HepG2 (cell line): Measurements from ENCODE around the gene GLYATL1B. TPM values are rescaled to one million over a fixed set of nuclear protein-coding genes. Genes with fewer than 3 reads are reported as not detected.
A peak's percentile ranks its signal among the peaks of the same experiment; 100 is the strongest.

Experiments used
- AKNA ChIP-seq: sonication (generic); formaldehyde crosslinking; IDR thresholded peaks from 2 replicates; pipeline ENCODE4 v1.4.0; 2020; ENCODE audit warnings: missing genetic modification reagents, borderline replicate concordance
- CCDC6 ChIP-seq: sonication (generic); formaldehyde crosslinking; IDR thresholded peaks from 2 replicates; pipeline ENCODE4 v1.8.1; 2022; ENCODE audit warnings: mild to moderate bottlenecking, missing genetic modification reagents, moderate library complexity
- GTF3A ChIP-seq: sonication (generic); formaldehyde crosslinking; conservative IDR thresholded peaks from 2 replicates; pipeline ENCODE4 v1.4.0; 2020; ENCODE audit warnings: mild to moderate bottlenecking, missing genetic modification reagents
- HMG20B ChIP-seq: conservative IDR thresholded peaks from 2 replicates; pipeline ENCODE4 v1.6.1; 2016; ENCODE audit warnings: missing genetic modification reagents, missing compliant biosample characterization
- HOXA5 ChIP-seq: sonication (generic); formaldehyde crosslinking; IDR thresholded peaks from 2 replicates; pipeline ENCODE4 v1.4.0; 2020; ENCODE audit warnings: missing genetic modification reagents
- IRF2 ChIP-seq: IDR thresholded peaks from 2 replicates; pipeline ENCODE4 v1.6.1; 2018; ENCODE audit warnings: missing genetic modification reagents, missing compliant biosample characterization
- JUND ChIP-seq: sonication (generic); formaldehyde crosslinking; IDR thresholded peaks from 2 replicates; pipeline ENCODE4 v1.8.0; 2022; ENCODE audit warnings: mild to moderate bottlenecking, missing genetic modification reagents
- KAT8 ChIP-seq: IDR thresholded peaks from 2 replicates; pipeline ENCODE4 v1.6.1; 2016; ENCODE audit warnings: missing genetic modification reagents, missing compliant biosample characterization
- KDM5B ChIP-seq: sonication (generic); formaldehyde crosslinking; IDR thresholded peaks from 2 replicates; pipeline ENCODE4 v1.4.0; 2020; ENCODE audit warnings: missing genetic modification reagents, mild to moderate bottlenecking, borderline replicate concordance
- KLF15 ChIP-seq: sonication (generic); formaldehyde crosslinking; IDR thresholded peaks from 2 replicates; pipeline ENCODE4 v1.8.1; 2023; ENCODE audit warnings: borderline replicate concordance, mild to moderate bottlenecking, inconsistent platforms, missing genetic modification reagents, mixed read lengths
- KLF16 ChIP-seq, 2 experiments: sonication (generic) in 1 of 2; formaldehyde crosslinking in 1 of 2; IDR thresholded peaks; 2 replicates each; pipeline versions ENCODE4 v1.6.1 to v1.8.0; 2016 to 2023; ENCODE audit warnings: missing genetic modification reagents in 2 of 2, missing compliant biosample characterization in 1 of 2
- KLF9 ChIP-seq: IDR thresholded peaks from 2 replicates; pipeline ENCODE4 v1.6.1; 2016; ENCODE audit warnings: low read depth
- MYC ChIP-seq: sonication (generic); formaldehyde crosslinking; IDR thresholded peaks from 2 replicates; pipeline ENCODE4 v1.9.0; 2021; ENCODE audit warnings: missing genetic modification reagents, borderline replicate concordance
- NFYB ChIP-seq: sonication (generic); formaldehyde crosslinking; IDR thresholded peaks from 2 replicates; pipeline ENCODE4 v1.4.0; 2020; ENCODE audit warnings: missing genetic modification reagents
- SAP130 ChIP-seq: IDR thresholded peaks from 2 replicates; pipeline ENCODE4 v1.6.1; 2016; ENCODE audit warnings: low read depth
- SATB2 ChIP-seq: sonication (generic); formaldehyde crosslinking; IDR thresholded peaks from 2 replicates; pipeline ENCODE4 v1.5.0; 2020; ENCODE audit warnings: missing genetic modification reagents
- ZBTB34 ChIP-seq: sonication (generic); formaldehyde crosslinking; IDR thresholded peaks from 2 replicates; pipeline ENCODE4 v1.8.0; 2022; ENCODE audit warnings: mild to moderate bottlenecking, missing genetic modification reagents
- ZNF446 ChIP-seq: sonication (generic); formaldehyde crosslinking; IDR thresholded peaks from 2 replicates; pipeline ENCODE4 v1.5.0; 2020; ENCODE audit warnings: mild to moderate bottlenecking, missing genetic modification reagents
- ZSCAN20 ChIP-seq: sonication (generic); formaldehyde crosslinking; IDR thresholded peaks from 2 replicates; pipeline ENCODE4 v1.4.0; 2020; ENCODE audit warnings: missing genetic modification reagents, mild to moderate bottlenecking, borderline replicate concordance
- polyA plus RNA-seq, 8 experiments: library from polyadenylated mRNA; depleted of rRNA in 3 of 8; stranded (reverse) in 7 of 8; unstranded in 1 of 8; fragments of >200 nt; fragmentation: Illumina TruSeq in 4 of 8; extraction: Trizol in 4 of 8; gene quantifications; 2 replicates each; pipeline versions ENCODE4 v1.2.1 to v1.2.3, GENCODE V29; 2011 to 2016; ENCODE audit warnings: low read depth in 4 of 8, missing spikeins in 1 of 8, mixed read lengths in 1 of 8; ENCODE audit not compliant: insufficient read depth in 1 of 8
- total RNA-seq, 5 experiments: library from RNA; depleted of rRNA; stranded (reverse); fragments of >200 nt; fragmentation: Illumina TruSeq; extraction: Trizol; gene quantifications; 2 replicates each; pipeline ENCODE4 v1.2.3, GENCODE V29; 2016; ENCODE audit warnings: low read depth in 1 of 5
- TF ChIP-seq, protein P1 (sequence below): sonication (generic); formaldehyde crosslinking; IDR thresholded peaks from 2 replicates; pipeline ENCODE4 v1.8.0; 2022; ENCODE audit warnings: mild to moderate bottlenecking, missing genetic modification reagents, borderline replicate concordance

The GLYATL1B gene
- total and polyA plus RNA-seq, 2 of the 13 experiments (the other 11 are each of a cell fraction or from before 2014, with no cell fraction given): not detected

DNA sequence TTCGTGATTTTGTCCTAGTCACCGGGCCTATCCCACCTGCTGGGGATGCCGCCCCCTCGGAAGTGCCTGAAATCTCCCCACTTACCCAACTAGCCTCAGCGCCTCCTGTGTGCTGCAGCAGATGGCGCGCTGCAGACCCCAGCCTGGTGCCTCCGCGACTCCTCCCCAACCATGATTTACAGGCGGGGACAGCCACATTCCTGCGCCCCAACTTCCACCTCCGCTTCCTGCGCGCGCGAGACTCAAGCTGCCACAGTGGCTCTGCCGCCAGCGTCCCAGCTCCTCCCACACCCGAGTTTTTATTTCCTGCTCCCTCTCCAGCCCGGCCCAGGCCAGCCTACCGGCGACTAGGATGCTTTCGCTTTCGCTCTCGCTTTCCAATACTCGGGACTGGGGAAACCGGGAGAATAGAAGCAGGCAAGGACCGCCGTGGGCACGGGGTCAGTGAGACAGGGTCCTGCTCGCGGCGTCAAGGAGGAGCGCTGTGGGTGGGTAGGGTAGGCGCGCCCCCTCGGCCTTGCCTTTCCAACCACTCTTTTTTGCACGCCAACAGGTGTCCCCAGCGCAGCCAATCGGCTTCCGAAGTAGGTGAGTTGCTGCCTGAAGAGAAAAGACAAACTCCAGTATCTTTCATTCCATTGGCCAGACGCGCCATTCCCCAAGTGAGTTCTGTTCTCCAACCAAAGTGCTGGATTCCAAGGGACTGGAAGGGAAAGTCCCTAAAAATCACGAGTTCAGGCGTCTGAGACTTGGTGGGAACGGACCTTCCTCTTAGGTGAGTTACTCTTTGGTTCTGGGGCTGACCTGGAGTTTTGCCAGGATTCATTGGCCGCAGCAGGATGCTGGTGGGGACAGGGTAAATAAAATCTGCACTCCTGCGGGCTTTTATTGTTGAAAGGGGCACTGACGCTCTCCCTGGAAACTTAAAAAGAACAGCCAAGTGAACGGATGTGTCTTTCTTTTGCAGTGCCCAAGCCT, 56.7 kb downstream of the GLYATL1B start, which contains the start of gene FAM111A (continued):
- TF ChIP-seq SAP130 (CRISPR knock-in tag) (peak; percentile 72), AKNA (CRISPR knock-in tag) (no peak), ZNF446 (CRISPR knock-in tag) (0 out of 2 replicates have a peak, but pooled peaks have one; percentile 12), IRF2 (peak; percentile 100), ZBTB34 (peak; percentile 76), KLF9 (peak; percentile 51; the same call in 1 of the 2 replicates), MYC (CRISPR knock-in tag) (peak; percentile 70), JUND (CRISPR knock-in tag) (no peak), HMG20B (CRISPR knock-in tag) (no peak; the same call in 1 of the 2 replicates), KDM5B (CRISPR knock-in tag) (peak; percentile 91; the same call in 1 of the 2 replicates), HOXA5 (CRISPR knock-in tag) (peak; percentile 60; the same call in 1 of the 2 replicates), SATB2 (CRISPR knock-in tag) (peak; percentile 47), GTF3A (CRISPR knock-in tag) (0 out of 2 replicates have a peak, but pooled peaks have one; percentile 56), CCDC6 (CRISPR knock-in tag) (peak; percentile 38), KLF15 (CRISPR knock-in tag) (no peak; the same call in 1 of the 2 replicates), ZSCAN20 (CRISPR knock-in tag) (no peak), KLF16 (CRISPR knock-in tag; IDR thresholded peaks at IDR 0.05) (0 out of 4 replicates have a peak, but pooled peaks of 1 of the 2 experiments have one; percentile 7), KAT8 (CRISPR knock-in tag) (peak; percentile 72; the same call in 1 of the 2 replicates), NFYB (CRISPR knock-in tag) (peak; percentile 81)
- TF ChIP-seq, protein P1, sequence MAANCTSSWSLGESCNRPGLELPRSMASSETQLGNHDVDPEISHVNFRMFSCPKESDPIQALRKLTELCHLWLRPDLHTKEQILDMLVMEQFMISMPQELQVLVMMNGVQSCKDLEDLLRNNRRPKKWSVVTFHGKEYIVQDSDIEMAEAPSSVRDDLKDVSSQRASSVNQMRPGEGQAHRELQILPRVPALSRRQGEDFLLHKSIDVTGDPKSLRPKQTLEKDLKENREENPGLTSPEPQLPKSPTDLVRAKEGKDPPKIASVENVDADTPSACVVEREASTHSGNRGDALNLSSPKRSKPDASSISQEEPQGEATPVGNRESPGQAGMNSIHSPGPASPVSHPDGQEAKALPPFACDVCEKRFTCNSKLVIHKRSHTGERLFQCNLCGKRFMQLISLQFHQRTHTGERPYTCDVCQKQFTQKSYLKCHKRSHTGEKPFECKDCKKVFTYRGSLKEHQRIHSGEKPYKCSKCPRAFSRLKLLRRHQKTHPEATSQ (CRISPR knock-in tag): peak; percentile 83; the same call in 1 of the 2 replicates
